IgD-negative memory B cell (primary cell): Measurements from ENCODE around the gene UNC13B. TPM values are rescaled to one million over a fixed set of nuclear protein-coding genes. Genes with fewer than 3 reads are reported as not detected.

Experiments
- H3K27ac Mint-ChIP-seq, 3 donors: one replicate each; pipeline ENCODE4 v1.8.0; 2020 to 2022; ENCODE audit warnings: mild to moderate bottlenecking in 3 of 3, mixed read lengths in 3 of 3, moderate library complexity in 1 of 3
- H3K27me3 Mint-ChIP-seq: one replicate; pipeline ENCODE4 v1.8.0; 2021; ENCODE audit warnings: mixed read lengths
- H3K36me3 Mint-ChIP-seq: one replicate; pipeline ENCODE4 v1.8.0; 2020; ENCODE audit warnings: mild to moderate bottlenecking, mixed read lengths
- H3K4me1 Mint-ChIP-seq, 3 donors: one replicate each; pipeline ENCODE4 v1.8.0; 2020 to 2022; ENCODE audit warnings: mixed read lengths in 3 of 3, mild to moderate bottlenecking in 1 of 3
- H3K4me3 Mint-ChIP-seq, 4 donors: one replicate each; pipeline ENCODE4 v1.8.0; 2020 to 2022; ENCODE audit warnings: mild to moderate bottlenecking in 4 of 4, mixed read lengths in 4 of 4, moderate library complexity in 3 of 4
- H3K9me3 Mint-ChIP-seq, 3 donors: one replicate each; pipeline ENCODE4 v1.8.0; 2020 to 2021; ENCODE audit warnings: mixed read lengths in 3 of 3, mild to moderate bottlenecking in 1 of 3
- polyA plus RNA-seq: library from polyadenylated mRNA; unstranded; fragments of 300-500 nt; fragmentation: Illumina TruSeq; gene quantifications from one replicate; pipeline ENCODE4 v1.2.3, GENCODE V29; 2021

Gene UNC13B
- polyA plus RNA-seq, 1 donor from 2014 or later: not detected

- peaks cover 2 to 5% (median 3%) of the 10 kb centered on the region in 3 donors for H3K9me3 Mint-ChIP-seq
- H3K4me3 Mint-ChIP-seq: no peak overlapping the region
- no peak overlapping the region for H3K27ac Mint-ChIP-seq
- H3K36me3 Mint-ChIP-seq: peaks cover 3% of the 10 kb centered on the region
- peaks cover 16% of the 10 kb centered on the region for H3K27me3 Mint-ChIP-seq
- no peaks in the 10 kb centered on the region for H3K4me1 Mint-ChIP-seq
Measured at GRCh38 chr9:35448496-35448895, 286.7 kb downstream of the UNC13B start.

- Mint-ChIP-seq H3K27ac (no peak overlapping the region), H3K9me3 (peaks cover 5 to 11% (median 6%) of the 10 kb centered on the region in 3 donors), H3K4me3 (no peak overlapping the region), H3K36me3 (peaks cover 5% of the 10 kb centered on the region), H3K4me1 (no peaks in the 10 kb centered on the region), H3K27me3 (peaks cover 20% of the 10 kb centered on the region)
Measured at GRCh38 chr9:35452481-35452880, 290.7 kb downstream of the UNC13B start.

- Mint-ChIP-seq H3K9me3 (peaks cover 5 to 11% (median 6%) of the 10 kb centered on the region in 3 donors), H3K27ac (no peak overlapping the region), H3K4me1 (no peaks in the 10 kb centered on the region), H3K4me3 (no peak overlapping the region), H3K27me3 (peaks cover 20% of the 10 kb centered on the region), H3K36me3 (peaks cover 5% of the 10 kb centered on the region)
Measured at GRCh38 chr9:35453786-35454185, 292.0 kb downstream of the UNC13B start.

Other genes with a start within 250 kb of the UNC13B start
- gene PHF24, start 203.7 kb upstream of the UNC13B start, polyA plus RNA-seq: 0.06 TPM
- gene DNAJB5, start 172.3 kb upstream of the UNC13B start, polyA plus RNA-seq: 0.75 TPM
- 200 TPM for gene VCP, start 89.4 kb upstream of the UNC13B start, polyA plus RNA-seq
- 15.9 TPM for gene FANCG, start 82.1 kb upstream of the UNC13B start, polyA plus RNA-seq
- gene PIGO, start 65.4 kb upstream of the UNC13B start, polyA plus RNA-seq: 23.9 TPM
- 89.9 TPM for gene STOML2, start 58.9 kb upstream of the UNC13B start, polyA plus RNA-seq
- gene ATOSB, start 46.1 kb upstream of the UNC13B start, polyA plus RNA-seq: 3.5 TPM